Neural cell (in vitro differentiated cells): ENCODE data around the gene MARK2.
"Not testable (repeated sequence)": the region's sequence is repeated elsewhere in the genome, so short reads cannot be mapped to it uniquely, and the experiment has no call there.

Experiments
- CTCF ChIP-seq: fragments of 450-650 bp; IDR thresholded peaks from 2 replicates; pipeline ENCODE4 v1.5.1; 2014; ENCODE audit warnings: antibody characterized with exemption, mild to moderate bottlenecking, moderate library complexity; ENCODE audit not compliant: poor library complexity, severe bottlenecking
- EP300 ChIP-seq: fragments of 450-650 bp; conservative IDR thresholded peaks from 2 replicates; pipeline ENCODE4 v1.6.1; 2014; ENCODE audit warnings: antibody characterized with exemption, mild to moderate bottlenecking, moderate library complexity; ENCODE audit not compliant: poor library complexity, severe bottlenecking
- EZH2 ChIP-seq: fragments of 200-600, 300-800 bp; shearing (Covaris generic), sonication (generic); IDR thresholded peaks from 2 replicates; pipeline ENCODE4 v1.6.1; 2014; ENCODE audit warnings: antibody characterized with exemption, low read length, borderline replicate concordance, mild to moderate bottlenecking; ENCODE audit not compliant: insufficient read depth, poor library complexity, severe bottlenecking
- MXI1 ChIP-seq: fragments of 450-650 bp; conservative IDR thresholded peaks from 2 replicates; pipeline ENCODE4 v1.6.1; 2014; ENCODE audit warnings: antibody characterized with exemption, mild to moderate bottlenecking; ENCODE audit not compliant: poor library complexity, severe bottlenecking
- POLR2AphosphoS5 ChIP-seq: IDR thresholded peaks from 2 replicates; pipeline ENCODE4 v1.6.1; 2012
- TAF1 ChIP-seq: IDR thresholded peaks from 2 replicates; pipeline ENCODE4 v1.6.1; 2012; ENCODE audit warnings: low read depth
- TF ChIP-seq, protein P1 (sequence below): IDR thresholded peaks from 2 replicates; pipeline ENCODE4 v1.6.1; 2012; ENCODE audit warnings: borderline replicate concordance

DNA sequence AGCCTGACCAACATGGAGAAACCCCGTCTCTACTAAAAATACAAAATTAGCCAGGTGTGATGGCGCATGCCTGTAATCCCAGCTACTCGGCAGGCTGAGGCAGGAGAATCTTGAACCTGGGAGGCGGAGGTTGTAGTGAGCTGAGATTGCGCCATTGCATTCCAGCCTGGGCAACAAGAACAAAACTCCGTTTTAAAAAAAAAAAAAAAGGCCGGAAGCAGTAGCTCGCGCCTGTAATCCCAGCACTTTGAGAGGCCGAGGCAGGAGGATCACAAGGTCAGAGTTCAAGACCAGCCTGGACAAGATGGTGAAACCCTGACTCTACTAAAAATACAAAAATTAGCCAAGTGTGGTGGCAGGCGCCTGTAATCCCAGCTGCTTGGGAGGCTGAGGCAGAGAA, 28.5 kb upstream of the MARK2 start:
- not testable (repeated sequence) for TF ChIP-seq POLR2AphosphoS5, CTCF, EZH2, EP300, TAF1, MXI1
- TF ChIP-seq, protein P1, sequence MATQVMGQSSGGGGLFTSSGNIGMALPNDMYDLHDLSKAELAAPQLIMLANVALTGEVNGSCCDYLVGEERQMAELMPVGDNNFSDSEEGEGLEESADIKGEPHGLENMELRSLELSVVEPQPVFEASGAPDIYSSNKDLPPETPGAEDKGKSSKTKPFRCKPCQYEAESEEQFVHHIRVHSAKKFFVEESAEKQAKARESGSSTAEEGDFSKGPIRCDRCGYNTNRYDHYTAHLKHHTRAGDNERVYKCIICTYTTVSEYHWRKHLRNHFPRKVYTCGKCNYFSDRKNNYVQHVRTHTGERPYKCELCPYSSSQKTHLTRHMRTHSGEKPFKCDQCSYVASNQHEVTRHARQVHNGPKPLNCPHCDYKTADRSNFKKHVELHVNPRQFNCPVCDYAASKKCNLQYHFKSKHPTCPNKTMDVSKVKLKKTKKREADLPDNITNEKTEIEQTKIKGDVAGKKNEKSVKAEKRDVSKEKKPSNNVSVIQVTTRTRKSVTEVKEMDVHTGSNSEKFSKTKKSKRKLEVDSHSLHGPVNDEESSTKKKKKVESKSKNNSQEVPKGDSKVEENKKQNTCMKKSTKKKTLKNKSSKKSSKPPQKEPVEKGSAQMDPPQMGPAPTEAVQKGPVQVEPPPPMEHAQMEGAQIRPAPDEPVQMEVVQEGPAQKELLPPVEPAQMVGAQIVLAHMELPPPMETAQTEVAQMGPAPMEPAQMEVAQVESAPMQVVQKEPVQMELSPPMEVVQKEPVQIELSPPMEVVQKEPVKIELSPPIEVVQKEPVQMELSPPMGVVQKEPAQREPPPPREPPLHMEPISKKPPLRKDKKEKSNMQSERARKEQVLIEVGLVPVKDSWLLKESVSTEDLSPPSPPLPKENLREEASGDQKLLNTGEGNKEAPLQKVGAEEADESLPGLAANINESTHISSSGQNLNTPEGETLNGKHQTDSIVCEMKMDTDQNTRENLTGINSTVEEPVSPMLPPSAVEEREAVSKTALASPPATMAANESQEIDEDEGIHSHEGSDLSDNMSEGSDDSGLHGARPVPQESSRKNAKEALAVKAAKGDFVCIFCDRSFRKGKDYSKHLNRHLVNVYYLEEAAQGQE = not testable (repeated sequence)
